GM12892 (cell line): ENCODE measurements around the gene LHFPL6.

Experiments
- POLR2A ChIP-seq: IDR thresholded peaks from 2 replicates; pipeline ENCODE4 v1.6.1; 2011; ENCODE audit warnings: low read depth, low read length, control low read depth
- POLR2AphosphoS5 ChIP-seq: IDR thresholded peaks from 2 replicates; pipeline ENCODE4 v1.6.1; 2011; ENCODE audit warnings: low read depth, low read length, control low read depth

DNA sequence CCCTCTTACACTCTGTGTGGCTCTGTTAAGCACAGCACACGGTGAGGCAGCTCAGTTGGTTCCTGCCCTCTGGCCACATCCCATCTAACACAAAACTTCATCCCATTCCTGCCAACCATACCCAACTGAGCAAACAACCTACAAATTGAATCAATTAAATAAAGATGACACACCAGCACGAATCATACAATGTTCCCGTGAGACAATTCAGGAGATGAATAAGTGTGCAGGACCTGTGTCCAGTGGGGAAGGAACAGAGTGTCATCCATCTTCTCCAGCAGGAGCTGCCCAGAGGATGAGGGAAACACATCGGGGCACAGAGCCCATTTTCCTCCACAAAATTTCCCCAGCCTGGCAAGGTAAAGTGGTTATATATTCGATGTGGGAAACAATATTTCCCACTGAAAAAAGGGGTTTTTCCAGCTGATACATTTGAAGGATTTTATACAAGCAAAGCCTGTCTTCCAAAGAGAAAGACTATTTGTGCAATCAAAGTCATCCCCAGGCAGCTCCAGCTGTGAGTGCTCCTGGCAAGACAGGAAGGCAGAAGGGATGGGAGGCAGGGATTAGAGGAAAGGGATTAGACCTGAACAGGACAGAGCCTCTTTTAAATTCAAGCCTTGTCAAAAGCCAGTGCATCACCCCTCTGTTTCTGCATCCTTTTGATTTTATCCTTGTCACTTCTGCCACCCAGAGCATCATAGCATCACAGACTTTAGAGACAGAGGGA lies 240.2 kb downstream of the LHFPL6 start:
- TF ChIP-seq POLR2AphosphoS5 (no peak), POLR2A (no peak)
